ENCODE measurements around the gene BRD4. TPM values are rescaled to one million over a fixed set of nuclear protein-coding genes. Genes with fewer than 3 reads are reported as not detected.

BRD4 gene
- total and polyA plus RNA-seq, 2 of the 13 experiments (the other 11 are each of a cell fraction or from before 2014, with no cell fraction given), result 10.5 to 11.4 TPM

DNA sequence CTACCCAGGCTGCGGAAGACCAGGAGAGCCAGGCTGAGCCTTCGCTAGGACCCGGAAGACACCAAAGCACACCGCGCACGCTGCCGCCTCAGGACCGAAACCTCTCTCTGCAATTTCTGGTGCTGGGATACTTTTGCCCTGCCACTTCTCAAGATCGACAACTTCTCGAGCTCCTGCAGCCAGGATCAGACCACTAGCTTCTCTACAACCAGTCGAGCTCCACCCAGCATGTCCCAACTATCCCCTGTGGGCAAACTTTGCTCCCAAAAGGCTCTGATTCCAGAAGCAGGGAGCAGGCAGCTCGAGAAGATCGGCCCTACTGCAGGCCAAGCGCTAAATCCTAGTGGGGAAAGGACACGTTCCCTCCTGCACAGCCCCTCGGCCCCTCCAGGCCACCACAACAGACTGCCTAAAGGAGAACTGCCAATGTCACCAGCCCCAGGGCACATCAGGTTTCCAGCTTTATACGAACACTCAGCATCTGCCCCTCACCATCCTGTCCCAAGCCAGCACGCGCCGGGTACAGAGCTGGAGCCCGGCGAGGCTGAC is 46.3 kb upstream of the BRD4 start (continued):
- TF ChIP-seq ZNF670 (CRISPR knock-in tag; IDR thresholded peaks at IDR 0.05; ENCODE audit: borderline replicate concordance), result peak; percentile 24
- 0 out of 2 replicates have a peak, but pooled peaks have one; percentile 23 for TF ChIP-seq PRMT3 (CRISPR knock-in tag; IDR thresholded peaks at IDR 0.05; ENCODE audit: borderline replicate concordance, low read depth)
- TF ChIP-seq, protein P1, sequence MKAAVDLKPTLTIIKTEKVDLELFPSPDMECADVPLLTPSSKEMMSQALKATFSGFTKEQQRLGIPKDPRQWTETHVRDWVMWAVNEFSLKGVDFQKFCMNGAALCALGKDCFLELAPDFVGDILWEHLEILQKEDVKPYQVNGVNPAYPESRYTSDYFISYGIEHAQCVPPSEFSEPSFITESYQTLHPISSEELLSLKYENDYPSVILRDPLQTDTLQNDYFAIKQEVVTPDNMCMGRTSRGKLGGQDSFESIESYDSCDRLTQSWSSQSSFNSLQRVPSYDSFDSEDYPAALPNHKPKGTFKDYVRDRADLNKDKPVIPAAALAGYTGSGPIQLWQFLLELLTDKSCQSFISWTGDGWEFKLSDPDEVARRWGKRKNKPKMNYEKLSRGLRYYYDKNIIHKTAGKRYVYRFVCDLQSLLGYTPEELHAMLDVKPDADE (CRISPR knock-in tag; IDR thresholded peaks at IDR 0.05), result no peak
- TF ChIP-seq, protein P2, sequence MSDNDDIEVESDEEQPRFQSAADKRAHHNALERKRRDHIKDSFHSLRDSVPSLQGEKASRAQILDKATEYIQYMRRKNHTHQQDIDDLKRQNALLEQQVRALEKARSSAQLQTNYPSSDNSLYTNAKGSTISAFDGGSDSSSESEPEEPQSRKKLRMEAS (IDR thresholded peaks at IDR 0.05), result peak; percentile 19
- no peak for TF ChIP-seq FOXA3 (CRISPR knock-in tag; IDR thresholded peaks at IDR 0.05)
- TF ChIP-seq IRF2 (CRISPR knock-in tag; IDR thresholded peaks at IDR 0.05), result no peak
- no peak for TF ChIP-seq ZSCAN30 (CRISPR knock-in tag; IDR thresholded peaks at IDR 0.05)
- TF ChIP-seq SOX13 (IDR thresholded peaks at IDR 0.05), result no peak
- TF ChIP-seq SOX13 (CRISPR knock-in tag; conservative IDR thresholded peaks at IDR 0.05 in 1 of 2, IDR thresholded peaks at IDR 0.05 in 1 of 2), result no peak
- no peak for TF ChIP-seq ZNF737 (CRISPR knock-in tag; IDR thresholded peaks at IDR 0.05; ENCODE audit: borderline replicate concordance)
- no peak for TF ChIP-seq PLRG1 (conservative IDR thresholded peaks at IDR 0.05)
- TF ChIP-seq THAP11 (CRISPR knock-in tag; IDR thresholded peaks at IDR 0.05), result peak; percentile 15; the same call in 1 of the 2 replicates
- TF ChIP-seq, protein P3, sequence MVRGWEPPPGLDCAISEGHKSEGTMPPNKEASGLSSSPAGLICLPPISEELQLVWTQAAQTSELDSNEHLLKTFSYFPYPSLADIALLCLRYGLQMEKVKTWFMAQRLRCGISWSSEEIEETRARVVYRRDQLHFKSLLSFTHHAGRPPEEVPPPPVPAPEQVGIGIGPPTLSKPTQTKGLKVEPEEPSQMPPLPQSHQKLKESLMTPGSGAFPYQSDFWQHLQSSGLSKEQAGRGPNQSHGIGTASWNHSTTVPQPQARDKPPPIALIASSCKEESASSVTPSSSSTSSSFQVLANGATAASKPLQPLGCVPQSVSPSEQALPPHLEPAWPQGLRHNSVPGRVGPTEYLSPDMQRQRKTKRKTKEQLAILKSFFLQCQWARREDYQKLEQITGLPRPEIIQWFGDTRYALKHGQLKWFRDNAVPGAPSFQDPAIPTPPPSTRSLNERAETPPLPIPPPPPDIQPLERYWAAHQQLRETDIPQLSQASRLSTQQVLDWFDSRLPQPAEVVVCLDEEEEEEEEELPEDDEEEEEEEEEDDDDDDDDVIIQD (CRISPR knock-in tag; IDR thresholded peaks at IDR 0.05; ENCODE audit: low read depth), result no peak
- TF ChIP-seq ZNF251 (CRISPR knock-in tag; IDR thresholded peaks at IDR 0.05), result no peak
- no peak for TF ChIP-seq GATAD2A (CRISPR knock-in tag; IDR thresholded peaks at IDR 0.05)
- TF ChIP-seq, protein P4, sequence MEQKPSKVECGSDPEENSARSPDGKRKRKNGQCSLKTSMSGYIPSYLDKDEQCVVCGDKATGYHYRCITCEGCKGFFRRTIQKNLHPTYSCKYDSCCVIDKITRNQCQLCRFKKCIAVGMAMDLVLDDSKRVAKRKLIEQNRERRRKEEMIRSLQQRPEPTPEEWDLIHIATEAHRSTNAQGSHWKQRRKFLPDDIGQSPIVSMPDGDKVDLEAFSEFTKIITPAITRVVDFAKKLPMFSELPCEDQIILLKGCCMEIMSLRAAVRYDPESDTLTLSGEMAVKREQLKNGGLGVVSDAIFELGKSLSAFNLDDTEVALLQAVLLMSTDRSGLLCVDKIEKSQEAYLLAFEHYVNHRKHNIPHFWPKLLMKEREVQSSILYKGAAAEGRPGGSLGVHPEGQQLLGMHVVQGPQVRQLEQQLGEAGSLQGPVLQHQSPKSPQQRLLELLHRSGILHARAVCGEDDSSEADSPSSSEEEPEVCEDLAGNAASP (CRISPR knock-in tag; IDR thresholded peaks at IDR 0.05; ENCODE audit: borderline replicate concordance), result no peak
- TF ChIP-seq NONO (IDR thresholded peaks at IDR 0.05), result no peak
- TF ChIP-seq NONO (CRISPR knock-in tag; conservative IDR thresholded peaks at IDR 0.05), result no peak
- TF ChIP-seq ZNF331 (CRISPR knock-in tag; IDR thresholded peaks at IDR 0.05), result no peak
- TF ChIP-seq, protein P5, sequence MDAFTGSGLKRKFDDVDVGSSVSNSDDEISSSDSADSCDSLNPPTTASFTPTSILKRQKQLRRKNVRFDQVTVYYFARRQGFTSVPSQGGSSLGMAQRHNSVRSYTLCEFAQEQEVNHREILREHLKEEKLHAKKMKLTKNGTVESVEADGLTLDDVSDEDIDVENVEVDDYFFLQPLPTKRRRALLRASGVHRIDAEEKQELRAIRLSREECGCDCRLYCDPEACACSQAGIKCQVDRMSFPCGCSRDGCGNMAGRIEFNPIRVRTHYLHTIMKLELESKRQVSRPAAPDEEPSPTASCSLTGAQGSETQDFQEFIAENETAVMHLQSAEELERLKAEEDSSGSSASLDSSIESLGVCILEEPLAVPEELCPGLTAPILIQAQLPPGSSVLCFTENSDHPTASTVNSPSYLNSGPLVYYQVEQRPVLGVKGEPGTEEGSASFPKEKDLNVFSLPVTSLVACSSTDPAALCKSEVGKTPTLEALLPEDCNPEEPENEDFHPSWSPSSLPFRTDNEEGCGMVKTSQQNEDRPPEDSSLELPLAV (CRISPR knock-in tag; conservative IDR thresholded peaks at IDR 0.05; ENCODE audit: low read depth), result no peak
- no peak for TF ChIP-seq NR1H2 (CRISPR knock-in tag; IDR thresholded peaks at IDR 0.05; ENCODE audit: borderline replicate concordance, low read depth)
- no peak for TF ChIP-seq ZNF121 (CRISPR knock-in tag; IDR thresholded peaks at IDR 0.05)
- 0 out of 2 replicates have a peak, but pooled peaks have one; percentile 5 for TF ChIP-seq POLR2AphosphoS5 (IDR thresholded peaks at IDR 0.05; ENCODE audit: low read depth, low read length)
- no peak for TF ChIP-seq HOXA3 (CRISPR knock-in tag; IDR thresholded peaks at IDR 0.05)
- no peak for TF ChIP-seq ISX (CRISPR knock-in tag; conservative IDR thresholded peaks at IDR 0.05)
- no peak for TF ChIP-seq KLF12 (CRISPR knock-in tag; IDR thresholded peaks at IDR 0.05; ENCODE audit: borderline replicate concordance)
- TF ChIP-seq MZF1 (CRISPR knock-in tag; IDR thresholded peaks at IDR 0.05; ENCODE audit: borderline replicate concordance), result no peak
- TF ChIP-seq ZNF549 (CRISPR knock-in tag; IDR thresholded peaks at IDR 0.05), result no peak
